Skeletal muscle cell (primary cell): ENCODE data around the gene TRIM74.
"Not testable (repeated sequence)": the region's sequence is repeated elsewhere in the genome, so short reads cannot be mapped to it uniquely, and the experiment has no call there.

Source experiments
- DNase-seq: peaks from one replicate; pipeline ENCODE4 v3.0.0-alpha.2; 2010; ENCODE audit warnings: low read depth
- H3K4me3 ChIP-seq: 2 replicates; pipeline ENCODE4 v1.5.1; 2011; ENCODE audit warnings: low read depth, mild to moderate bottlenecking, control low read depth, low read length, moderate library complexity

Gene TRIM74

DNA sequence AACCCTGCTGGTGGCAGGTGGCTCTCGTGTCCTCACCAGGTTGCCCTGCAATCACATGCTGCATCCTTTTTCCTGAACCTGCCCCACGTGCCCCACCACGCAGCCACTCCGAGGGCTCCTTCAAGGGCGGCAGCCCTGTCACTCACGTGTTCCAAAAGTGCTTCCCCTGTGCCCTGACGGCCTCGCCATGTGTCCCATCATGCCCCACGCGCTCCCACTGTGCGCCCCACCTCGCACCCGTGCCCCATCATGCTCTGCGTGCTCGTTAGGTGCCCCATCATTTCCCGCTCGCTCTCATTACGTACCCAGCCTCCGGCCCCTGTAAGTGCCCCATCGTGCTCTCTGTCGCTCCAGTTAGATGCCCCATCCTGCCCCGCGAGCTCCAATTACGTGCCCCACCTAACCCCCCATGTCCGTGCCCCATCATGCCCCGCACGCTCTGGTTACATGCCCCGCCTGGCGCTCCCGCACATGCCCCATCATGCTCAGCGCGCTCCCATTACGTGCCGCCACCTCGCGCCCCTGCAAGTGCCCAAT, at the start of gene TRIM74:
TSS of gene TRIM74 (minus strand) at position 487 of the 537 bp plus-strand sequence. CDS start 3,309 bp downstream, outside the sequence.
- not testable (repeated sequence) for H3K4me3 ChIP-seq, DNase-seq

GRCh38 chr7:73006491-73006890, 37.2 kb upstream of the TRIM74 start:
- peak overlapping the region; percentile 41 for H3K4me3 ChIP-seq
- DNase-seq: not testable (repeated sequence)

GRCh38 chr7:73005693-73006447, 36.6 kb upstream of the TRIM74 start:
- peak; percentile 24 for DNase-seq
- peak overlapping the region; percentile 53 for H3K4me3 ChIP-seq

DNA sequence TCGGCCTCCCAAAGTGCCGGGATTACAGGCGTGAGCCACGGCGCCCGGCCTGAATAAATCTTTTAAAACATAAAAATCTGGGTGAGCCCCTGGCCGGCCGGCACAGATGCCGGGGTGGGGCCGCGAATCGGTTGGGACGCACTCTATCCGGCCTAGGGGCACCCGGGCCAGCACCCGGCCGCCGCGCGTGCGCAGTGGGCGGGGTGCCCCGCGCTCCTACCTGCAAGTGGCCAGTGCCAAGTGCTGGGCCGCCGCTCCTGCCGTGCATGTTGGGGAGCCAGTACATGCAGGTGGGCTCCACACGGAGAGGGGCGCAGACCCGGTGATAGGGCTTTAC, 36.1 kb upstream of the TRIM74 start:
- H3K4me3 ChIP-seq: peak overlapping the region; percentile 52
- DNase-seq: not testable (repeated sequence)

- DNase-seq: not testable (repeated sequence)
These were observed 28.7 kb upstream of the TRIM74 start for GRCh38 chr7:72997887-72998468.

GRCh38 chr7:72997447-72997846, 28.2 kb upstream of the TRIM74 start:
- not testable (repeated sequence) for DNase-seq

More at GRCh38 chr7:72997887-72998468, 28.7 kb upstream of the TRIM74 start:
- H3K4me3 ChIP-seq: not testable (repeated sequence)

DNA sequence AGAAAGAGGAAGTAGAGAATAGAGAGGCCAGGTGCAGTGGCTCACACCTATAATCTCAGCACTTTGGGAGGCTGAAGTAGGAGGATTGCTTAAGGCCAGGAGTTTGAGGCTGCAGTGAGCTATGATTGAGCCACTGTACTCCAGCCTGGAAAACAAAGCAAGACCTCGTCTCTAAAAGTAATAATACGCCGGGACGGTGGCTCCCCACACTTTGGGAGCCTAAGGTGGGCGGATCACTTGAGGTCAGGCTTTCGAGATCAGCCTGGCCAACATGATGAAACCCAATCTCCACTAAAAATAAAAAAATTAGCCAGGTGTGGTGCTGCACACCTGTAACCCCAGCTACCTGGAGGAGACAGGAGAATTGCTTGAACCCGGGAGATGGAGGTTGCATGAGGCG, 26.2 kb upstream of the TRIM74 start:
- not testable (repeated sequence) for DNase-seq, H3K4me3 ChIP-seq

More at GRCh38 chr7:72997447-72997846, 28.2 kb upstream of the TRIM74 start:
- not testable (repeated sequence) for H3K4me3 ChIP-seq

DNA sequence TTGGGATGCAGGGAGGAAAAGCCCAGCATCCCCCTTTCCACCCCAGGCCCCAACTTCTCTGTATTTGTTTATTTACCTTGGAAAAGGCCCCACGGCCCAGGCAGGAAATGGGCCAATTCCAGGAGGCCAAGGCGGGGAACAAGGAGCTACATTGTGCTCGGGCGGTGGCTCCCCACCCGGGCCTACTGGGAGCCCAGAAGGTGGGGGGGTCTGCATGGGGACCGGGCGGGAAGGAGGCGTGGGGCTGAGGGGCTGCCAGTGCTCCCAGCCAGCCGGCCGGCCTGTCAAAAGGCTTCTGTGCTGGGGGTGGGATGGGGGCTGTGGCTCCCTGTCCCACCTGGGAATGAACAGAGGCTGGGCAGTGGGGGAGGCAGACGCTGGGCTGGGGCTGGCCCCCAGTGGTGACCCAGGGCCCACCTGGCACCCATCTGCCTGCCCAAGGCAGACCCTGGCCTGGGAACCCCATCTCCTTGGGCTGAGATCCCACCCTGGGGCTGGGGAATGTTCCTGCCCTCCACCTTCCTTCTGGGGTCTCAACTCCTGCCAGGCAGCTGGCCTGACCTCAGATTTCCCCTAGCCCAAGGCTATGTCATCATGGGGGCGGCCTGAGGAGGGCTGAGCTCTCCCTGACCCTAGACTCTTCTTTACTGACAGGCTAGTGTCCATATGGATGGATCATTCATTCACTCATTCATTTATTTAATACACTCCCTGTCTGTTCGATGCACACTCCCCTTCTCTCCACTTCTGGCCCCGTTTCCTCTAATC, 21.1 kb upstream of the TRIM74 start:
- not testable (repeated sequence) for DNase-seq, H3K4me3 ChIP-seq

GRCh38 chr7:72982084-72982483, 12.8 kb upstream of the TRIM74 start:
- DNase-seq, H3K4me3 ChIP-seq: not testable (repeated sequence)

- not testable (repeated sequence) for DNase-seq, H3K4me3 ChIP-seq
These were observed 11.1 kb upstream of the TRIM74 start for GRCh38 chr7:72980382-72980781.

DNA sequence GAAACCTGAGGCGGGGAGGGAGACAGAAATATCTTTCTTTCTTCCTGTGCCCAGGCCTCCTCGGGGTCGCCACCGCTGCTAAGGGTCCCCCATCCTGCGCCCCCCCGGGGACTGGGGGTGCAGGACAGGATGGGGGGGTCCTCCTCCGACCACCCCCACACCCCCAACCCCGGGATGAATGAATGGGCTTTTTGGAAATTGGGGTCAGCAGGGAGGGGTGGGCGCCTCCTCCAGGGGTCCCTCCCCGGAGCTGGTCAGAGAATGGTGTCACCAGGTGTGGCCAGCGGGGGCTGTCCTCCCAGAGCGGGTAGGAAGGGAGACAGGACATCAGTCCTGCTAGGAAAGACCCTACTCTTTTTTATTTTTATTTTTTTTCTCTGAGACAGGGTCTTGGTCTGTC, 7.2 kb upstream of the TRIM74 start:
- H3K4me3 ChIP-seq, DNase-seq: not testable (repeated sequence)

GRCh38 chr7:72975656-72976286, 6.5 kb upstream of the TRIM74 start:
- DNase-seq, H3K4me3 ChIP-seq: not testable (repeated sequence)

- H3K4me3 ChIP-seq, DNase-seq: not testable (repeated sequence)
These were observed 5.5 kb upstream of the TRIM74 start for GRCh38 chr7:72974781-72975180.

DNA sequence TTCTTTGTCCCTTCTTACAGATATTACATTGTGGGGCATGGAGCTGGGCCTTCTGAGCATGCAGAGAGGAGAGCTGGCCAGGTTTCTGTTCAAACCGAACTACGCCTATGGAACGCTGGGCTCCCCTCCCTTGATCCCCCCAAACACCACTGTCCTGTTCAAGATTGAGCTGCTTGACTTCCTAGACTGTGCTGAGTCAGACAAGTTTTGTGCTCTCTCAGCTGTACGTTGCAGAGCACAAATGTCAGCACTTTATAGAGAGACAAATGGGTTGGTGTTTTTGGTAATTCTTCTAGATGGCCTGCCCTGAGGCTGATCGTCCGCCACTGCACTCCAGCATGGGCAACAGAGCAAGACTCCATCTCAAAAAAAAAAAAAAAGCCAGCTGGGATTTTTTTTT, 2.2 kb upstream of the TRIM74 start:
- not testable (repeated sequence) for H3K4me3 ChIP-seq

GRCh38 chr7:72969688-72970087, 422 bp upstream of the TRIM74 start:
- not testable (repeated sequence) for DNase-seq, H3K4me3 ChIP-seq

More for the DNA sequence above, 2.2 kb upstream of the TRIM74 start:
- not testable (repeated sequence) for DNase-seq

DNA sequence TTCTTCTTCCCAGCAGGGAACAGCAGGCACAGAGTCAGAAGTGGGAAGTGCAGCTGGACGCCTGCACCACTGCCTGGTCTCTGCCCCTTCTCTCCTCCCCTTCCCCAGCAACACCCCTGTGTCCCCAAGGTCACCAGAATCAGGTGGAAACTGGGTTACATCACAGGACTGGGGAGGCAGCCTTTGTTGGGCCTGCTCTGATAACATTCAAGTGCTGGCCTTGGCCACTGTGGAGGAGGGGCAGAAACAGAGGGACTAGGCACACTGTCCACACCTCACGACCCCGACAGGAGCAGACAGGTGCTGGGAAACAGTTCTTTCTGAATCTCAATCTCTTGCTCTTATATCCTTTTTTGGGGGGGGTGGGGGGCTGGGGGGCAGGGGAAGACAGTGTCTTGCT, 2.4 kb downstream of the TRIM74 start:
- DNase-seq, H3K4me3 ChIP-seq: not testable (repeated sequence)

DNA sequence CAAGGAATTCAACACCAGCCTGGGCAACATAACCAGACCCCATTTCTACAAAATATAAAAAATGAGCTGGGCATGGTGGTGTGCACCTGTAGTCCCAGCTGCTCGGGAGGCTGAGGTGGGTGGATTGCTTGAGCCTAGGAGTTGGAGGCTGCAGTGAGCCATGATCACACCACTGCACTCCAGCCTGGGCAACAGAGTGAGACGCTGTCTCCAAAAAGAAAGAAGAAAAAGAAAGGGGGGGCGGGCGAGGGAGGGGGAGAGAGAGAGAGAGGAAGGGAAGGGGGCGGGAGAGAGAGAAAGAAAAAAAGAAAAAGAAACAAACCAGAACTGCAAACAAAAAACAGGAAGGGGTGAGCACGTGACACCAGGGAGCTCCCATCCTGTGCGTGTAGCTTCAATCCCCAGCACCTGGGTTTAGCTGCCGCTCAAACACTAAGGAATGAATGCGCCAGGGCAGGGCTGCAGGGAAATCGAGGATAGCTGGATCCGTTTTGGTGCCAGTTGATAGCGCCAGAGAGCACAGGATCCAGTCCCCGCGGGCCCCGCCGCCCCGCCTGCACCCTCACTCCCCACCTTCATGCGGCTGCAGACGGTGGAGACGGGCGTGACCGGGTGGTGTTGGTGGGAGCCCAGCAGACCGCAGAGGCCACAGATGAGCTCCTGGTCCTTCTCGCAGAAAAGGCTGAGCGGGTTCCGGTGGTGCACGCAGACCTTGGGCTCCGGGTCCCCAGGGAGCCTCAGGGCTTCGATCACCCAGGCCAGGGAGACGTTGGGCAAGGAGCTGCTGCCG, 3.9 kb downstream of the TRIM74 start:
- DNase-seq, H3K4me3 ChIP-seq: not testable (repeated sequence)

DNA sequence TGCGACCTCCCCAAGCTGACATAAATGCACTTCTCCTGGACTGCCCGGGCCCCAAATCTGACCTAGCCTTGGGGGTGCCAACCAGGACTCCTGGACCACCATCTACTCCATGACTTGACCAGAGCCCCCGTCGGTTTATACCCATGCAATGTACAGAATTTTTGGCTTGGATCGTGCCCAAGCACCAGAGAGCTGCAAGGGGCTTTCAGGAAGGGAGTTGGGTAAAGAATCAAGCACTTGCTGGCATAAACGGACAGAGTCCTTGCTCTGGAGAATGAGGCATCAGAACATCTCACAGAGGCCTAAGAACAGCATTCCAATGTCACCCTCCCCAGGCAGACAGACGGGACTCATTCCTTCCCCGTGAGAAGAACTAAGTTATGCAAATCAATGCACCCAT, 6.2 kb downstream of the TRIM74 start:
- DNase-seq, H3K4me3 ChIP-seq: not testable (repeated sequence)

DNA sequence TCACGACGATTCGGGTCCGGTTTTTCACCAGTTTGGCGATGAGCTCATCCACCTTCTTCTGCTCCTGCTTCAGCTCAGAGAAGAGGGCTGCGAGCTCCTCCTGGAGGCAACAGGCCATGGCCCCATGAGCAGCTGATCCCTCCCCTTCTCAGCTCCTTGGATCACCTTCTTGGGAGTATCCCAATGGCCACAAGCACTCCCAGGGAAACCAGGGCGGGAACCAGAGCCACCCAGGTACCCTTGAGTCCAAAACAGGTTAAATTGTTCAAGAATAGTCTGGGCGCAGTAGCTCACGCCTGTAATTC, 8.0 kb downstream of the TRIM74 start:
- not testable (repeated sequence) for H3K4me3 ChIP-seq, DNase-seq
